ENCODE results near the gene SRD5A3. TPM values are rescaled to one million over a fixed set of nuclear protein-coding genes. Genes with fewer than 3 reads are reported as not detected.

Gene SRD5A3
- total RNA-seq, 2 experiments from 2014 or later: 12.9 to 15.9 TPM

DNA sequence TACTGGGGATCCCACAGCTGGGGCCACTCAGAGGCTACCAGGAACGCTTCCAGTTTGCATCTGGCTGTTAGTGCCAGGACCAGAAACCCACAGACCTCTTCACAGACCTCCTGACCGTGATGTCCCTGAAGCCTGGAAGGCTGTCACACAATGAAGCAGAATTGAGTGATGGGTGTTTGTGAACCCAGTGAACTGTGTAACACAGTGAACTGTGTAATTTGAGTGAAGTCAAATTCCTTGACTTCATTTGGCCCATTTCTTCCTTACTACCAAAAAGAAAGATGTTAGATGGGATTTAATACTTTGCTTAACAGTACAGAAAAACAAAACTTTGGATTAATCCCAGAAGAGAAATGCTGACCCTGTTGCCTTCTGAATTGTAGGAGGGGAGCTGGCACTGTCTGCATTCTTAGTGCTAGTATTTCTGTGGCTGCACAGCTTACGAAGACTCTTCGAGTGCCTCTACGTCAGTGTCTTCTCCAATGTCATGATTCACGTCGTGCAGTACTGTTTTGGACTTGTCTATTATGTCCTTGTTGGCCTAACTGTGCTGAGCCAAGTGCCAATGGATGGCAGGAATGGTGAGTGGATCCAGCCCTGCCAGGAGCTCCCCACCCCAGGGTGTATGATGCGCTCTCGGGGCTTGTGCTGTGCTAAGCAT lies 17.8 kb downstream of the SRD5A3 start:
- no peak overlapping the region for H3K4me3 Mint-ChIP-seq
- intact Hi-C loops (cut with micrococcal nuclease): no loop called here
- no peaks in the 10 kb centered on the region for H3K27me3 Mint-ChIP-seq
- peaks cover 6% of the 10 kb centered on the region for H3K36me3 Mint-ChIP-seq (ENCODE audit: low read depth)
- H3K27ac Mint-ChIP-seq: no peak overlapping the region
- H3K4me1 Mint-ChIP-seq (ENCODE audit: low read depth): peaks cover 8% of the 10 kb centered on the region
- H3K9me3 Mint-ChIP-seq: no peaks in the 10 kb centered on the region
- POLR2A ChIA-PET: interaction anchor here (0.6 kb wide), 1 partner anchor 29 kb away, joined by 3 read pairs; no protein-coding TSS in a partner anchor
- TF ChIP-seq, protein P1, sequence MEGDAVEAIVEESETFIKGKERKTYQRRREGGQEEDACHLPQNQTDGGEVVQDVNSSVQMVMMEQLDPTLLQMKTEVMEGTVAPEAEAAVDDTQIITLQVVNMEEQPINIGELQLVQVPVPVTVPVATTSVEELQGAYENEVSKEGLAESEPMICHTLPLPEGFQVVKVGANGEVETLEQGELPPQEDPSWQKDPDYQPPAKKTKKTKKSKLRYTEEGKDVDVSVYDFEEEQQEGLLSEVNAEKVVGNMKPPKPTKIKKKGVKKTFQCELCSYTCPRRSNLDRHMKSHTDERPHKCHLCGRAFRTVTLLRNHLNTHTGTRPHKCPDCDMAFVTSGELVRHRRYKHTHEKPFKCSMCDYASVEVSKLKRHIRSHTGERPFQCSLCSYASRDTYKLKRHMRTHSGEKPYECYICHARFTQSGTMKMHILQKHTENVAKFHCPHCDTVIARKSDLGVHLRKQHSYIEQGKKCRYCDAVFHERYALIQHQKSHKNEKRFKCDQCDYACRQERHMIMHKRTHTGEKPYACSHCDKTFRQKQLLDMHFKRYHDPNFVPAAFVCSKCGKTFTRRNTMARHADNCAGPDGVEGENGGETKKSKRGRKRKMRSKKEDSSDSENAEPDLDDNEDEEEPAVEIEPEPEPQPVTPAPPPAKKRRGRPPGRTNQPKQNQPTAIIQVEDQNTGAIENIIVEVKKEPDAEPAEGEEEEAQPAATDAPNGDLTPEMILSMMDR (IDR thresholded peaks at IDR 0.05): no peak
- no peak for DNase-seq
- CTCF ChIA-PET: interaction anchor here (1.3 kb wide), 1 partner anchor 14 kb away, joined by 4 read pairs; no protein-coding TSS in a partner anchor
- no peak for ATAC-seq

DNA sequence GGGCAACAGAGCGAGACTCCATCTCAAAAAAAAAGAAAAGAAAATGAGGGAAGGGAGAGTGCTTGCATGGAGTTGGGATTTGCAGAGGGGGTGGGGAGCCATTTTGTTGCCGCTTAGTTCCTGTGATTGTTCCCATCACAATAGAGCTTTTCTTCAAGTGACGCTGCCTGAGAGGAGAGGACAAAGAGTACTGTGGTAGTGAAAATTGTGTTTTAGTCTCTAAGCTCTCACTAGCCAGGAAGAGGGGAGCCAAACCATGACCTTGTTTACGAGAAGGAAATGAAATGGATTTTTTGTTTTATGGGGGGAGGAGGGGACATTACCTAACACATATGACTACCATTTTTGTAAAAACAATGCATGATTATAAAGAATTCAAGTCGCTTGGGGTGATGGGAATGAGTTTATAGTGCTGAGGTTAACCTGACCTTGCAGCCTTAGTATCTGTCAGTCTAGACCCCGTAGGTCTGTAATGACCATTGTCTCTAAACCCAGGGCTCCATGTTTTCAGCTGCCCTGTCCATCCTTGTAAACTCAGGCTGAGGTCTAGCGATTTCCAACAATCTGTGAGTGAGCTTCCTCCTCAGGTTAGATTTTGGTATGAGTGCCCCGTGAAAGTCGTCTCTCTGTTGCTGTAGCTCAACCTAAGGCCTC lies 18.8 kb downstream of the SRD5A3 start:
- H3K36me3 Mint-ChIP-seq (ENCODE audit: low read depth): peaks cover 6% of the 10 kb centered on the region
- TF ChIP-seq, protein P1 (IDR thresholded peaks at IDR 0.05): no peak
- intact Hi-C loops (cut with micrococcal nuclease): no loop called here
- no peak overlapping the region for H3K27ac Mint-ChIP-seq
- H3K27me3 Mint-ChIP-seq: no peaks in the 10 kb centered on the region
- ATAC-seq: no peak
- peaks cover 2% of the 10 kb centered on the region for H3K4me1 Mint-ChIP-seq (ENCODE audit: low read depth)
- no peak overlapping the region for H3K4me3 Mint-ChIP-seq
- no peaks in the 10 kb centered on the region for H3K9me3 Mint-ChIP-seq
- POLR2A ChIA-PET: no interaction called here
- DNase-seq: no peak
- CTCF ChIA-PET: interaction anchor here (0.6 kb wide), 1 partner anchor 53 kb away, joined by 3 read pairs; no protein-coding TSS in a partner anchor

DNA sequence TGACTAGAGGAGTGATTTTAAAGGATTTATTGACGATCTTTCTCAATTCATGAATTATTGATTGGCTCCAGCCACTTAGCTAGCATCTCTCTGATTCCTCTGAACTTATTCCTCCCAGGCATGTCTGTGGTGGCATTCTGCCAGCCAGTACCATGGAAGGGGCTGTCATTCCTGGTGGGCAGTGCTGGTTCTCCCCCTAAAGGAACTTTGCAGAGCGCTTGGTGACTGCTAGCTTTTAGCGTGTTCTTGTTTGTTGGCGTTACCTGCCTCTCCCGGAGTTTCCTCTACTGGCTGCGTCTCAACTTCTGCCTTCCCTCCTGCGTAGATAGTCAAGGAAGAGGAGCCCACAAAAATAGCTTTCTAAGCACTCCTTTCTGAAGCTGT lies 19.3 kb downstream of the SRD5A3 start:
- ATAC-seq (no peak), DNase-seq (no peak)
- TF ChIP-seq, protein P1 (IDR thresholded peaks at IDR 0.05): no peak
- Mint-ChIP-seq H3K36me3 (ENCODE audit: low read depth) (peaks cover 6% of the 10 kb centered on the region), H3K27ac (no peak overlapping the region), H3K27me3 (no peaks in the 10 kb centered on the region), H3K4me1 (ENCODE audit: low read depth) (peaks cover 2% of the 10 kb centered on the region), H3K4me3 (no peak overlapping the region), H3K9me3 (no peaks in the 10 kb centered on the region)
- ChIA-PET POLR2A (no interaction called here), CTCF (interaction anchor here (0.6 to 1.0 kb wide), 2 partner anchors 20 to 53 kb away, joined by 3 read pairs; no protein-coding TSS in a partner anchor)
- intact Hi-C loops (cut with micrococcal nuclease): no loop called here

DNA sequence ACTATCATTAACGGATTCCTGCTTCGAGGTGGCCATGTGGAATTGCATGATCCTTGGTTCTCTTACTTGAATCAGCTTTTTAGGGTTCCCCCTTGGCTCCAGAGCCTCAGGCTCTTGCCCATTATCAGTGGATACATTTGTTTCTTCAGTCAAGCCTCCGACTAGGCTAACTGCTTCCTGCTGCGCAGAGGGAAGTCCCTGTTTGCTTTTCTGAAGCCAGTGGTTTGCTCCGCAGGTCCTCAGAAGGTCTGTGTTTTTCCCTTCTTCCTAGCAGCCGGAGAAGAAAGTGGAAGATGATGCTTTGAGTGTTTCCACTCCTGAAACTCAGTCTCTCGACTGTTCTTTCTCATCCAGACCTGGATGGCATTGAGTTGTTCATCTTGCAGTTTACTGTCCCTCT lies 20.6 kb downstream of the SRD5A3 start:
- intact Hi-C loops (cut with micrococcal nuclease): no loop called here

More for the DNA sequence above, 20.6 kb downstream of the SRD5A3 start:
- TF ChIP-seq, protein P1 (IDR thresholded peaks at IDR 0.05): no peak
- H3K4me3 Mint-ChIP-seq: no peak overlapping the region
- peaks cover 6% of the 10 kb centered on the region for H3K36me3 Mint-ChIP-seq (ENCODE audit: low read depth)
- H3K9me3 Mint-ChIP-seq: no peaks in the 10 kb centered on the region
- ATAC-seq (no peak), DNase-seq (no peak)
- CTCF ChIA-PET: interaction anchor here (1.2 kb wide), 1 partner anchor 11 kb away, joined by 3 read pairs; no protein-coding TSS in a partner anchor
- POLR2A ChIA-PET: interaction anchor here (0.9 kb wide), 1 partner anchor 11 kb away, joined by 3 read pairs; no protein-coding TSS in a partner anchor
- H3K4me1 Mint-ChIP-seq (ENCODE audit: low read depth): peaks cover 2% of the 10 kb centered on the region
- no peaks in the 10 kb centered on the region for H3K27me3 Mint-ChIP-seq
- H3K27ac Mint-ChIP-seq: no peak overlapping the region
